HepG2 (cell line): ENCODE results near the gene CES2. TPM values are rescaled to one million over a fixed set of nuclear protein-coding genes. Genes with fewer than 3 reads are reported as not detected.

Experiments
- AGO2 ChIP-seq: fragments of 200-400 bp; formaldehyde crosslinking; optimal IDR thresholded peaks from 2 replicates; pipeline ENCODE3; 2017; ENCODE audit warnings: mild to moderate bottlenecking, low read depth, low read length, moderate library complexity
- ARNT2 ChIP-seq: sonication (generic); formaldehyde crosslinking; IDR thresholded peaks from 2 replicates; pipeline ENCODE4 v1.8.0; 2022; ENCODE audit warnings: mild to moderate bottlenecking, low read depth, missing genetic modification reagents, moderate library complexity
- DNMT1 ChIP-seq: sonication (generic); formaldehyde crosslinking; IDR thresholded peaks from 2 replicates; pipeline ENCODE4 v1.5.1; 2020; ENCODE audit warnings: mild to moderate bottlenecking, missing genetic modification reagents
- ELF3 ChIP-seq: IDR thresholded peaks from 2 replicates; pipeline ENCODE4 v1.6.1; 2016; ENCODE audit warnings: missing genetic modification reagents, missing compliant biosample characterization
- ETV5 ChIP-seq: IDR thresholded peaks from 2 replicates; pipeline ENCODE4 v1.6.1; 2018; ENCODE audit warnings: missing biosample characterization, missing genetic modification reagents, inconsistent platforms, borderline replicate concordance
- GABPA ChIP-seq, 2 experiments: IDR thresholded peaks; 2 replicates each; pipeline ENCODE4 v1.6.1; 2011 to 2016; ENCODE audit warnings: low read depth in 2 of 2, low read length in 1 of 2, missing biosample characterization in 1 of 2, missing genetic modification characterization in 1 of 2
- MED1 ChIP-seq: sonication (generic); formaldehyde crosslinking; IDR thresholded peaks from 2 replicates; pipeline ENCODE4 v1.4.0; 2020; ENCODE audit warnings: missing genetic modification reagents
- RORA ChIP-seq: sonication (generic); formaldehyde crosslinking; IDR thresholded peaks from 2 replicates; pipeline ENCODE4 v1.5.0; 2020; ENCODE audit warnings: mild to moderate bottlenecking, missing genetic modification reagents, moderate library complexity
- ZNF350 ChIP-seq: sonication (generic); formaldehyde crosslinking; IDR thresholded peaks from 2 replicates; pipeline ENCODE4 v1.4.0; 2020; ENCODE audit warnings: mild to moderate bottlenecking, low read depth, missing genetic modification reagents, borderline replicate concordance
- polyA plus RNA-seq, 8 experiments: library from polyadenylated mRNA; depleted of rRNA in 3 of 8; stranded (reverse) in 7 of 8; unstranded in 1 of 8; fragments of >200 nt; fragmentation: Illumina TruSeq in 4 of 8; extraction: Trizol in 4 of 8; gene quantifications; 2 replicates each; pipeline versions ENCODE4 v1.2.1 to v1.2.3, GENCODE V29; 2011 to 2016; ENCODE audit warnings: low read depth in 4 of 8, missing spikeins in 1 of 8, mixed read lengths in 1 of 8; ENCODE audit not compliant: insufficient read depth in 1 of 8
- total RNA-seq, 5 experiments: library from RNA; depleted of rRNA; stranded (reverse); fragments of >200 nt; fragmentation: Illumina TruSeq; extraction: Trizol; gene quantifications; 2 replicates each; pipeline ENCODE4 v1.2.3, GENCODE V29; 2016; ENCODE audit warnings: low read depth in 1 of 5
- TF ChIP-seq, protein P1 (sequence below): sonication (generic); formaldehyde crosslinking; IDR thresholded peaks from 2 replicates; pipeline ENCODE4 v1.4.0; 2020; ENCODE audit warnings: missing genetic modification reagents
- TF ChIP-seq, protein P2 (sequence below): sonication (generic); formaldehyde crosslinking; IDR thresholded peaks from 2 replicates; pipeline ENCODE4 v1.8.1; 2023; ENCODE audit warnings: mild to moderate bottlenecking, missing genetic modification reagents
- TF ChIP-seq, protein P3 (sequence below): sonication (generic); formaldehyde crosslinking; IDR thresholded peaks from one replicate; pipeline ENCODE4 v1.5.1; 2020; ENCODE audit warnings: mild to moderate bottlenecking, missing genetic modification reagents; ENCODE audit errors: not compliant biosample characterization
- TF ChIP-seq, protein P4 (sequence below): sonication (generic); formaldehyde crosslinking; conservative IDR thresholded peaks from 2 replicates; pipeline ENCODE4 v1.4.0; 2020; ENCODE audit warnings: mild to moderate bottlenecking, missing genetic modification reagents, moderate library complexity

CES2 gene
- total and polyA plus RNA-seq, 2 of the 13 experiments (the other 11 are each of a cell fraction or from before 2014, with no cell fraction given), result 50.6 to 63.8 TPM

DNA sequence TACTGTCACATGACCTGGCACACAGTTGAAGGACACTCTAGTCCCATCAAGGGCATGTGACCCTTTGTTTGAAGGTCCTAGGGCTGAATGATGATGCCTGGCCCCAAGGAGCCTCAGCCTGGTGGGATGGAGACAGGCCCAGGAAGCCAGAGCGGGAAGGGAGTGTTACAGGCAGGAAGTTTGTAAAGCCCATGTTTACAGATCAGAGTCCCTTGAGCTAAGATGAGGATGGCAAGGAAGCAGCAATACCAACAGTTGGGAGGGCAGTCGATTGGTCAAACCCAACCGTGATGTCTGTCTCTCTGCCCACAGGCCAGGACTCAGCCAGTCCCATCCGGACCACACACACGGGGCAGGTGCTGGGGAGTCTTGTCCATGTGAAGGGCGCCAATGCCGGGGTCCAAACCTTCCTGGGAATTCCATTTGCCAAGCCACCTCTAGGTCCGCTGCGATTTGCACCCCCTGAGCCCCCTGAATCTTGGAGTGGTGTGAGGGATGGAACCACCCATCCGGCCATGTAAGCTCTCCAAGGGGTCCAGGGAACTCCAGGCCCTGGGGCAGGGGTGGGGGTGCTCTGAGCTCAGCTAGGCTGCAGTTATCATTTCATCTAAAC, 2.5 kb downstream of the CES2 start (continued):
- TF ChIP-seq, protein P1, sequence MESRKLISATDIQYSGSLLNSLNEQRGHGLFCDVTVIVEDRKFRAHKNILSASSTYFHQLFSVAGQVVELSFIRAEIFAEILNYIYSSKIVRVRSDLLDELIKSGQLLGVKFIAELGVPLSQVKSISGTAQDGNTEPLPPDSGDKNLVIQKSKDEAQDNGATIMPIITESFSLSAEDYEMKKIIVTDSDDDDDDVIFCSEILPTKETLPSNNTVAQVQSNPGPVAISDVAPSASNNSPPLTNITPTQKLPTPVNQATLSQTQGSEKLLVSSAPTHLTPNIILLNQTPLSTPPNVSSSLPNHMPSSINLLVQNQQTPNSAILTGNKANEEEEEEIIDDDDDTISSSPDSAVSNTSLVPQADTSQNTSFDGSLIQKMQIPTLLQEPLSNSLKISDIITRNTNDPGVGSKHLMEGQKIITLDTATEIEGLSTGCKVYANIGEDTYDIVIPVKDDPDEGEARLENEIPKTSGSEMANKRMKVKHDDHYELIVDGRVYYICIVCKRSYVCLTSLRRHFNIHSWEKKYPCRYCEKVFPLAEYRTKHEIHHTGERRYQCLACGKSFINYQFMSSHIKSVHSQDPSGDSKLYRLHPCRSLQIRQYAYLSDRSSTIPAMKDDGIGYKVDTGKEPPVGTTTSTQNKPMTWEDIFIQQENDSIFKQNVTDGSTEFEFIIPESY, result 0 out of 2 replicates have a peak, but pooled peaks have one; percentile 13
- TF ChIP-seq ZNF350 (peak; percentile 44; the same call in 1 of the 2 replicates), GABPA (IDR thresholded peaks at IDR 0.05; ENCODE audit: low read depth, low read length) (no peak; the same call in 1 of the 2 replicates), GABPA (CRISPR knock-in tag; IDR thresholded peaks at IDR 0.05; ENCODE audit: low read depth) (peak; percentile 57), DNMT1 (CRISPR knock-in tag) (0 out of 2 replicates have a peak, but pooled peaks have one; percentile 16), AGO2 (peak; percentile 46), ARNT2 (CRISPR knock-in tag) (peak; percentile 43; the same call in 1 of the 2 replicates), ETV5 (CRISPR knock-in tag) (peak; percentile 73; the same call in 1 of the 2 replicates), RORA (CRISPR knock-in tag) (no peak), MED1 (CRISPR knock-in tag) (0 out of 2 replicates have a peak, but pooled peaks have one; percentile 10), ELF3 (CRISPR knock-in tag) (0 out of 2 replicates have a peak, but pooled peaks have one; percentile 45)
- TF ChIP-seq, protein P2, sequence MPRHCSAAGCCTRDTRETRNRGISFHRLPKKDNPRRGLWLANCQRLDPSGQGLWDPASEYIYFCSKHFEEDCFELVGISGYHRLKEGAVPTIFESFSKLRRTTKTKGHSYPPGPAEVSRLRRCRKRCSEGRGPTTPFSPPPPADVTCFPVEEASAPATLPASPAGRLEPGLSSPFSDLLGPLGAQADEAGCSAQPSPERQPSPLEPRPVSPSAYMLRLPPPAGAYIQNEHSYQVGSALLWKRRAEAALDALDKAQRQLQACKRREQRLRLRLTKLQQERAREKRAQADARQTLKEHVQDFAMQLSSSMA, result 0 out of 2 replicates have a peak, but pooled peaks have one; percentile 44
- TF ChIP-seq, protein P3, sequence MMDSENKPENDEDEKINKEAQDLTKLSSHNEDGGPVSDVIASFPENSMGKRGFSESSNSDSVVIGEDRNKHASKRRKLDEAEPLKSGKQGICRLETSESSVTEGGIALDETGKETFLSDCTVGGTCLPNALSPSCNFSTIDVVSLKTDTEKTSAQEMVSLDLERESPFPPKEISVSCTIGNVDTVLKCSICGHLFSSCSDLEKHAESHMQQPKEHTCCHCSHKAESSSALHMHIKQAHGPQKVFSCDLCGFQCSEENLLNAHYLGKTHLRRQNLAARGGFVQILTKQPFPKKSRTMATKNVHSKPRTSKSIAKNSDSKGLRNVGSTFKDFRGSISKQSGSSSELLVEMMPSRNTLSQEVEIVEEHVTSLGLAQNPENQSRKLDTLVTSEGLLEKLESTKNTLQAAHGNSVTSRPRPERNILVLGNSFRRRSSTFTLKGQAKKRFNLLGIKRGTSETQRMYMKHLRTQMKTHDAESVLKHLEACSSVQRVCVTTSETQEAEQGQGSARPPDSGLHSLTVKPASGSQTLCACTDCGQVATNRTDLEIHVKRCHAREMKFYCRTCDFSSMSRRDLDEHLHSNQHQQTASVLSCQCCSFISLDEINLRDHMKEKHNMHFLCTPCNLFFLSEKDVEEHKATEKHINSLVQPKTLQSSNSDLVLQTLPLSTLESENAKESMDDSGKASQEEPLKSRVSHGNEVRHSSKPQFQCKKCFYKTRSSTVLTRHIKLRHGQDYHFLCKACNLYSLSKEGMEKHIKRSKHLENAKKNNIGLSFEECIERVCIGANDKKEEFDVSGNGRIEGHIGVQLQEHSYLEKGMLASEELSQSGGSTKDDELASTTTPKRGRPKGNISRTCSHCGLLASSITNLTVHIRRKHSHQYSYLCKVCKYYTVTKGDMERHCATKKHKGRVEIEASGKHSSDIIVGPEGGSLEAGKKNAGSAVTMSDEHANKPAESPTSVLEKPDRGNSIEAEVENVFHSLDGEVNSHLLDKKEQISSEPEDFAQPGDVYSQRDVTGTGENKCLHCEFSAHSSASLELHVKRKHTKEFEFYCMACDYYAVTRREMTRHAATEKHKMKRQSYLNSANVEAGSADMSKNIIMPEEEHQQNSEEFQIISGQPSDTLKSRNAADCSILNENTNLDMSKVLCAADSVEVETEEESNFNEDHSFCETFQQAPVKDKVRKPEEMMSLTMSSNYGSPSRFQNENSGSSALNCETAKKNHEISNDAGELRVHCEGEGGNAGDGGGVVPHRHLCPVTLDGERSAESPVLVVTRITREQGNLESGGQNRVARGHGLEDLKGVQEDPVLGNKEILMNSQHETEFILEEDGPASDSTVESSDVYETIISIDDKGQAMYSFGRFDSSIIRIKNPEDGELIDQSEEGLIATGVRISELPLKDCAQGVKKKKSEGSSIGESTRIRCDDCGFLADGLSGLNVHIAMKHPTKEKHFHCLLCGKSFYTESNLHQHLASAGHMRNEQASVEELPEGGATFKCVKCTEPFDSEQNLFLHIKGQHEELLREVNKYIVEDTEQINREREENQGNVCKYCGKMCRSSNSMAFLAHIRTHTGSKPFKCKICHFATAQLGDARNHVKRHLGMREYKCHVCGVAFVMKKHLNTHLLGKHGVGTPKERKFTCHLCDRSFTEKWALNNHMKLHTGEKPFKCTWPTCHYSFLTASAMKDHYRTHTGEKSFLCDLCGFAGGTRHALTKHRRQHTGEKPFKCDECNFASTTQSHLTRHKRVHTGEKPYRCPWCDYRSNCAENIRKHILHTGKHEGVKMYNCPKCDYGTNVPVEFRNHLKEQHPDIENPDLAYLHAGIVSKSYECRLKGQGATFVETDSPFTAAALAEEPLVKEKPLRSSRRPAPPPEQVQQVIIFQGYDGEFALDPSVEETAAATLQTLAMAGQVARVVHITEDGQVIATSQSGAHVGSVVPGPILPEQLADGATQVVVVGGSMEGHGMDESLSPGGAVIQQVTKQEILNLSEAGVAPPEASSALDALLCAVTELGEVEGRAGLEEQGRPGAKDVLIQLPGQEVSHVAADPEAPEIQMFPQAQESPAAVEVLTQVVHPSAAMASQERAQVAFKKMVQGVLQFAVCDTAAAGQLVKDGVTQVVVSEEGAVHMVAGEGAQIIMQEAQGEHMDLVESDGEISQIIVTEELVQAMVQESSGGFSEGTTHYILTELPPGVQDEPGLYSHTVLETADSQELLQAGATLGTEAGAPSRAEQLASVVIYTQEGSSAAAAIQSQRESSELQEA (CRISPR knock-in tag), result no peak
- TF ChIP-seq, protein P4, sequence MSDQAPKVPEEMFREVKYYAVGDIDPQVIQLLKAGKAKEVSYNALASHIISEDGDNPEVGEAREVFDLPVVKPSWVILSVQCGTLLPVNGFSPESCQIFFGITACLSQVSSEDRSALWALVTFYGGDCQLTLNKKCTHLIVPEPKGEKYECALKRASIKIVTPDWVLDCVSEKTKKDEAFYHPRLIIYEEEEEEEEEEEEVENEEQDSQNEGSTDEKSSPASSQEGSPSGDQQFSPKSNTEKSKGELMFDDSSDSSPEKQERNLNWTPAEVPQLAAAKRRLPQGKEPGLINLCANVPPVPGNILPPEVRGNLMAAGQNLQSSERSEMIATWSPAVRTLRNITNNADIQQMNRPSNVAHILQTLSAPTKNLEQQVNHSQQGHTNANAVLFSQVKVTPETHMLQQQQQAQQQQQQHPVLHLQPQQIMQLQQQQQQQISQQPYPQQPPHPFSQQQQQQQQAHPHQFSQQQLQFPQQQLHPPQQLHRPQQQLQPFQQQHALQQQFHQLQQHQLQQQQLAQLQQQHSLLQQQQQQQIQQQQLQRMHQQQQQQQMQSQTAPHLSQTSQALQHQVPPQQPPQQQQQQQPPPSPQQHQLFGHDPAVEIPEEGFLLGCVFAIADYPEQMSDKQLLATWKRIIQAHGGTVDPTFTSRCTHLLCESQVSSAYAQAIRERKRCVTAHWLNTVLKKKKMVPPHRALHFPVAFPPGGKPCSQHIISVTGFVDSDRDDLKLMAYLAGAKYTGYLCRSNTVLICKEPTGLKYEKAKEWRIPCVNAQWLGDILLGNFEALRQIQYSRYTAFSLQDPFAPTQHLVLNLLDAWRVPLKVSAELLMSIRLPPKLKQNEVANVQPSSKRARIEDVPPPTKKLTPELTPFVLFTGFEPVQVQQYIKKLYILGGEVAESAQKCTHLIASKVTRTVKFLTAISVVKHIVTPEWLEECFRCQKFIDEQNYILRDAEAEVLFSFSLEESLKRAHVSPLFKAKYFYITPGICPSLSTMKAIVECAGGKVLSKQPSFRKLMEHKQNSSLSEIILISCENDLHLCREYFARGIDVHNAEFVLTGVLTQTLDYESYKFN, result peak; percentile 70
